LoVo (cell line): ENCODE data around the gene IFTAP.
"Not testable (repeated sequence)": the region's sequence is repeated elsewhere in the genome, so short reads cannot be mapped to it uniquely, and the experiment has no call there.

Experiments used
- DNase-seq: peaks from one replicate; pipeline ENCODE4 v3.0.0-alpha.2; 2016; ENCODE audit warnings: low spot score

IFTAP gene

DNA sequence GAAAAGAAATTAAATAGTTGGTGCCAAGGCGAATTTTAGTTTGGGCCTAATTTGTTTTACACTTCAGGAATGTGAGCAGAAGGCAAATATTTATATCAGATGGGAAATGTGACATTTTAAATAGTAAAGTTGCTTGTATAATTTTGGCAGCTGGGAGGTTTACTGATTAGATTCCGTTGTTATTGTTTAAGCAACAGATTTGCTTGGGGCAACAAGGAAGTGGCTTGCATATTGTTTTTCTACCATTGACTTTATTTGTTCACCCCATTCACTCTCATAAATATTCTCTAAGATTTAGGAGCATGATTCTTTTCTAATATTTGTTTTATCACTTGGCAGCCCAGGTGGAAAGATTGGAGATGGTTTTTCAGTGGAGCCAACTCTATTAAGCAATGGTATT is 44.3 kb downstream of the IFTAP start:
- no peak for DNase-seq

DNA sequence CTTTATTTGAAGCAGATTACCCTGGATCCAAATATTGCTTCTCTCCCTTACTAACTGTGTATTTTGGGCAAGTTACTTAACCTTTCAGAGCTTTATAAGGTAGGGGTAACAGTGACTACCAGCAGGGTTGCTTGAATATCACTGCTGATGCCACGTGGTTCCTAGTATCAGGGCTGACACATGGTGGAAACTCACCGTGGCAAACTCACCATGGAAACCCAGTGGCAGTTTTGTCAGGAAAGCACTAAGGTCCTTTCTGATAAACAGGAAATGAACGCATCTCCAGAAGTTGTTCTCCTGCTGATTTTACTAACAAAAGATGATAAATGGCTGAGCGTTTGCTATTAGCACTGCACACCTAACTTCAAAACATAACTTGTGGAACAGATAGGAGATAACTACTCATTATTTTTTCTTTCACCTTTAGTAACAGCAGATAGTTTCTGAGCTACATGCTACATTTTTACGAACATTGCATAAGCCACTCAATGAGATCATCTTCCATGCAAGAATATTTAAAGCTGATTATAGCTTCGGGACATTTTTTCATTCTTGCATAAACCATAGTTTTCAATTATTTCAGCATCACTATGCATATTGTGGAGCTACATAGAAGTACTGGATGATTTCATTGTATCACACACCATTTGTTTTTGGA is 63.4 kb downstream of the IFTAP start:
- DNase-seq: no peak

GRCh38 chr11:36661359-36661758 is 67.1 kb downstream of the IFTAP start:
- DNase-seq: not testable (repeated sequence)

DNA sequence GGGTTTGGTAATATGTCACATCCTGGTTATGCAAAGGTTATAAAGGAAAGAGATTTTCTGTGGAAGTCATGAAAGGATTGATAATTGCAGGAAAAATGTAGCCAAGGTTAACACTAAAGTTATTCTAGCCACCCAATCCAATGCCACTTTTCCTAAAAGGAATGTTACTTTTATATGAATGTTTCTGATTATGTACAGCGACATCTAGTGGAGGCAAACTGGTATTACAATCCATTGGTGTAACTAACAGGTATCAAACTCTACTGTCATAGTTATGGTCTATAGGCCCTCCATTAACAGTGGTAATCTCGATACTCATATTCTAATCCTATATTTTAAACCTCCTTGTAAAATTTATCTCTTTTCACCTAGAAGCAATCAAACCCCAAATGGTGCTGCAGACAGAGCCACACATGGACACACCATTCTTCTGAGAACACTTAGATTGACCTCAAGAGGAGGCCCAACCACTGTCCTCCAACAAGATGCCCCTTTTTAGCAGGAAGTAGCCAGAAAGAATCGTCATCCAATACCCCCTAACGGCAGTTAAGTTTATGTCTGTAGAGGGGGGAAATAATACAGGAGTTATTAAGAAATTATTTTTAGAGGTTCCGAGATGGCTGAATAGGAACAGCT is 78.6 kb downstream of the IFTAP start:
- DNase-seq: peak; percentile 58

DNA sequence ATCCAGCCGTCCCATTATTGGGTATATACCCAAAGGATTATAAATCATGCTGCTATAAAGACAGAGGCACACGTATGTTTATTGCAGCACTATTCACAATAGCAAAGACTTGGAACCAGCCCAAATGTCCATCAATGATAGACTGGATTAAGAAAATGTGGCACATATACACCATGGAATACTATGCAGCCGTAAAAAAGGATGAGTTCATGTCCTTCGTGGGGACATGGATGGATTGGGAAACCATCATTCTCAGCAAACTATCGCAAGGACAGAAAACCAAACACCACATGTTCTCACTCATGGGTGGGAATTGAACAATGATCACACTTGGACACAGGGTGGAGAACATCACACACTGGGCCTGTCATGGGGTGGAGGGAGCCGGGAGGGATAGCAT is 85.2 kb downstream of the IFTAP start:
- not testable (repeated sequence) for DNase-seq

GRCh38 chr11:36683818-36684217 is 89.5 kb downstream of the IFTAP start:
- DNase-seq: no peak

- DNase-seq: no peak
Observed at GRCh38 chr11:36684840-36685801, 90.8 kb downstream of the IFTAP start.

GRCh38 chr11:36688132-36688531 is 93.8 kb downstream of the IFTAP start:
- DNase-seq: no peak

DNA sequence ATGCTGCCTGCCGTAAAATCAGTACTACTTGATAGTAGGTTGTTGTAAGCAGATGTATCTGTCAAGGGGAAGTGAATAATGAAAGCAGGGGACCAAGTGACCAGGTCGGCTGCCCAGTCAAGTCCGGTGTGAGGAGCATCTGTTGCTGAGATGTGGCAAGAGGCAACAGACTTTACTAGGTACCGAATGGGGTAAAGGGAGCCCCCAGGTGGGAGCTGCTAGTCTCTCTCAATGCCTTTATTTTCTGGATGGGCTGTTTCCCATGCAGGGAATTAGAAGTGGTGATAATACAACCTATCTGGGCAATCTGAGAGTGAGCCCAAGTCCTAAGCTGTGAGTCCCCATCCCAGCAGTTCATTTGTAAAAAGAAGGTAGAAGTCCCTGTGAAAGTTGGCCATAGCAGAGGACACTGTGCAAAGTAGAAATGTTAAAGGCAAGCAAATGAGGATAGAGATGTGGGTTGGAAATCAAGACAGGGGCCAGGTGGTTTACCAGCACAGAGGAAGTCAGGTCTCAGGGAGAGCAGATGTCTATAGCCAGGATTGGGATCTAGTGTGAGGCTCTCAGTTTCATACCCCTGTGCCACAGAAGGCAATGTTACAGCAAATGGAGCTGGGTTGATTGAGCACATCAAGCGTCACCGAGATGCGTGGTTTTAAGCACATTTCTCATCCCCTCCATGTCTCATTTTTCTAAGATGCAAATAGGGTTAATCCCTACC is 94.4 kb downstream of the IFTAP start:
- DNase-seq: no peak

DNA sequence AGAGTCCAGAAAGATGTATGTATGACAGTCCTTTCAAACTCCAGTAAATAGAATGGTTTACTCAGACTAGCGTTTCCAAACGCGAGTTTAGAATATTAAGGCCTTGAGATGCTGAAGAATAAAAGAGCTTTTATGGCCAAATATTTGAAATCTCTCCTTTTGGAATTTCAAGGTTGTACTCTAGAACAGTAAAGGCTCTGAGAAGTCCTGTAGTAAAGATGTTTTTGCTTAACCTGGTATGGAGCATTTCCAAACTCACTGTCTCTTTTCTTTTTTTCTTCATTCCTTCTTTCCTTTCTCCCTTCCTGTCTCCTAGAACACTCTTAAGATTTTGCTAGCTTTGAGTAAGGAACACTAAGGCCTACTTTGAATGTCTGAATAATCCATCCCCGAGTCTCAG is 95.1 kb downstream of the IFTAP start:
- DNase-seq: no peak

- no peak for DNase-seq
Observed at GRCh38 chr11:36692704-36693103, 98.4 kb downstream of the IFTAP start.

- no peak for DNase-seq
Observed at GRCh38 chr11:36693139-36693843, 99.0 kb downstream of the IFTAP start.

DNA sequence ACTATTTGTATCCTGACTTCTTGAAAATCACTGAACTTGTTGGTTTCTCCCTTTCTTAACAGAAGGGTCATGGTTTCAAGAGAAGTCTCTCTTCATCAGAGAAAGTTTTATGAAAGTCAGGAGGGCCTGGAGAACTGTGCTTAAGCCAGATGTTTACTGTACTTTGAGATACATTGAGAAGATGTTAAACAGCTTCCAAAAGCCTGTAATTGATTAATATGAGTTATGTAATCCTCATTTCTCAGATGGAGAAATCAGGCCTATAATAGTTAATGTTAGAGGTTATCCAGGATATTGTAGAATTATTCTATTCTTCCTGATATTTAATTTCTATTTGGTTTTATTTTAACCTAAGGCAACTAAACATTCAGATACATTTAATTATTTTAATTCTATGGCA is 100.8 kb downstream of the IFTAP start:
- no peak for DNase-seq

- DNase-seq: no peak
Observed at GRCh38 chr11:36695571-36695970, 101.3 kb downstream of the IFTAP start.

DNA sequence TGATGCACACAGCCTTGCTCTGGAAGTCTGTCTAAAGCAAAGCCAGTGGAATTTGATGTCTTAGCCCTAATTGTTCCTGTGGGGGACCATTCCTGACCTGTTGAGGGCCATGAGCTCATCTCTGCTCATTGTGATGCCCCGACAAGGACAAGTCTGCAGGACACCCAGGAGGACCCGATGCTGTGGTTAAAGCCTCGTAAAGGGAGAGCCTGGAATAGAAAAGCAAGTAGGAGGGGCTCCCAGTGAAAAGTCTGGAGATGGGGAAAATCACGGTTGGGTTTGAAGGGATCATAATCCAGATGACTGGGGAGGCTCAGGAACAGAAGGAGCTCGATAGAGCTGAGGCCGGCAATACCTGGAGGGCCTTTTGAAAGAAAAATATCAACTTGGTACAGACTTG is 102.2 kb downstream of the IFTAP start:
- DNase-seq: no peak

DNA sequence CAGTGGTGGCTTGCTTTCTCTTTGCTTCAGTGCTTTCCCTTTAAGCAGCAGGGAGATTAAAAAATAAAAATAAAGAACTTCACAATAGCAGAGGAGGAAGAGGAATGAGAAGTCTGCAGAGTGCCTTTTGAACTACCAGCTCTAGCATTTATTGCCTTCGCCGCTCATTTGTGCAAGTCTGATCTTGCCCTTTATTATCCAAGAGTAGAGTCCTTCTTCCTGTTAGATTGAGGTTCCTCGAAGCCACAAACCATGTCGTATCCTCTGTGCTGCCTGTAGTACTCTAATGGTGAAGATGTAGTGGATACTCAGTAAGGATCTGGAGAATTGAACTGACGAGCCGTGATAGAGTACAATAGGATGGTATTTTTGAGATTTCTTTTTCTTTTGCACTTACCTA is 105.0 kb downstream of the IFTAP start:
- DNase-seq: no peak

GRCh38 chr11:36700246-36700645 is 105.9 kb downstream of the IFTAP start:
- DNase-seq: no peak

GRCh38 chr11:36702330-36703054 is 108.2 kb downstream of the IFTAP start:
- DNase-seq: peak; percentile 64

DNA sequence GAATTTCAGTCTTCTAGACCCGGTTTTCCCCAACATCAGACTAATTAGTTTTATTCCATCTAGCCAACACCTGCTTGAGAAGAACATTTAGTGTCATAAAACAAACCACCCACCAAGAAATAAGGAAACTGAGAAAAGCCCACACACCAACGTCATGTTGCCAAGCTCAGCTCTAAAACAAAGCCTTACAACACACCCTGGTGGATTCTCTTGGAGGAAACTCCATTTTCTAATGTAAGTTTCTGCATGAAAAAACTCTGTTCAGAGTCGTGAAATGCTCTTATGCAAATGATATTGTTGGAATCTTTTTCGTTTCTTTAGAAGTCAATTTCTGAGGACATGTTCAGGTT is 108.7 kb downstream of the IFTAP start:
- DNase-seq: no peak
